SK-N-MC (cell line): ENCODE data around the gene DIDO1.

Experiments used
- DNase-seq: peaks from one replicate; pipeline ENCODE4 v3.0.0-alpha.2; 2011; ENCODE audit warnings: low read depth, low spot score
- H3K27ac ChIP-seq: fragments of 200-600 bp; sonication (generic); 2 replicates; pipeline ENCODE4 v1.5.1; 2016; ENCODE audit warnings: mixed run types
- H3K36me3 ChIP-seq: fragments of 200-600 bp; sonication (generic); 2 replicates; pipeline ENCODE4 v1.6.1; 2017; ENCODE audit warnings: antibody characterized with exemption, low read length, mixed read lengths; ENCODE audit not compliant: insufficient read depth
- H3K4me3 ChIP-seq: fragments of 200-600 bp; sonication (generic); 2 replicates; pipeline ENCODE4 v1.5.1; 2016
- H3K9ac ChIP-seq: fragments of 200-600 bp; sonication (generic); 2 replicates; pipeline ENCODE4 v1.8.0; 2017; ENCODE audit warnings: mixed run types, mixed read lengths; ENCODE audit not compliant: insufficient read length
- H3K9me3 ChIP-seq: fragments of 200-600 bp; sonication (generic); 2 replicates; pipeline ENCODE4 v1.6.1; 2017; ENCODE audit warnings: low read depth, mild to moderate bottlenecking, antibody characterized with exemption, low read length, moderate library complexity, mixed read lengths
- EZH2 ChIP-seq: fragments of 200-600 bp; sonication (generic); IDR thresholded peaks from one replicate; pipeline ENCODE4 v1.6.1; 2017; ENCODE audit warnings: antibody characterized with exemption
- FOXP2 ChIP-seq: optimal IDR thresholded peaks from 2 replicates; pipeline ENCODE3; 2011; ENCODE audit warnings: mild to moderate bottlenecking, moderate library complexity; ENCODE audit not compliant: insufficient read depth; ENCODE audit errors: extremely low read length, control extremely low read depth
- POLR2AphosphoS5 ChIP-seq: IDR thresholded peaks from 2 replicates; pipeline ENCODE4 v1.6.1; 2012; ENCODE audit warnings: mild to moderate bottlenecking, low read depth, low read length, borderline replicate concordance

Gene DIDO1

DNA sequence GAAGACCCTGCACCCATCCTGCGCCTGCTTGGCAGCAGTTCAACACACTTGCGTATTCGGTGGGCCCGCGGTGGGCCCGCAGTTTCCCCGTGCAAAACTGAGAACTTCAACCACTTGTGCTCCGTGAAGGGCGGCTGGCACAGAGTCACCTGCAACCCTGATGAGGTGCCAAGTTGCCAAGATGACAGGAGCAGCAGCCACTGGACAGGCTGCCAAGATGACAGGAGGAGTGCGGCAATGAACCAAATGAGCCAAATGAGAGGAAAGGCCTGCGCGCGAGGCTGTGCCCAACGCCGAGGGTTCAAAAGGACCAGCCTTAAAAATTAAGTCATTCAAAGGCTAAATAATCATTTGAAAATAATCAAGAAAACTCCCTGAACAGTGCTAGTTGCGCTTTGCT lies 20.1 kb downstream of the DIDO1 start:
- H3K9me3 ChIP-seq: no peaks in the 10 kb centered on the region
- no peak overlapping the region for H3K4me3 ChIP-seq
- no peak for DNase-seq
- peaks cover 95% of the 10 kb centered on the region for H3K36me3 ChIP-seq
- no peak overlapping the region for H3K27ac ChIP-seq
- no peak for TF ChIP-seq EZH2
- TF ChIP-seq POLR2AphosphoS5: no peak
- TF ChIP-seq FOXP2: no peak
- H3K9ac ChIP-seq: no peak overlapping the region

DNA sequence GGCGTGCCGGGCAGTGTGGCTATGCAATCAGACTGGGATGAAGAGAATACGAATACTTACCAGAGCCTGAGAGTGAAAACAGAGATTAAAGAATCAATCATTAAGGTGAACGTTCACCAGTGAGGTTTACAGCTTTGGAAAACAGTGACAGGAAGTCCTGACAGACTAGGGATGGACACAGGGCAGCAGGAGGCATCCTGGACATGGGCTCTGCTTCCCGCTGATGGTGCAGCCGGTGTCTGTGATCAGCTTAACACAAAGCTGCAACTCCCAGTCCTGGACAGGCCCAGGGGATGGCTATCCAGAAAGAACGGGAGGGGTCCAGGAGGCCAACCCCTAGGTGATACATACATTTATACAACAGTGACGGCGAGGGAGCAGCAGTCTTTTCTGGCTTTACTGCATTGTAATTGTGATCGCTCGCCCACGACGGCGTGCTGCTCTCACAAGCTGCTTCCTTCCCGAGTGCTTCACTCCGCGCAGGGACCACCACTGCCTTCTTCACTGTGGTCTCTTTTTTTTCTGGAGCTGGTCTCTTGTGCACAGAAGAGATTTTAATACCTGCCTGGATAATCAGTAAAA lies 20.7 kb downstream of the DIDO1 start:
- H3K27ac ChIP-seq: no peak overlapping the region

DNA sequence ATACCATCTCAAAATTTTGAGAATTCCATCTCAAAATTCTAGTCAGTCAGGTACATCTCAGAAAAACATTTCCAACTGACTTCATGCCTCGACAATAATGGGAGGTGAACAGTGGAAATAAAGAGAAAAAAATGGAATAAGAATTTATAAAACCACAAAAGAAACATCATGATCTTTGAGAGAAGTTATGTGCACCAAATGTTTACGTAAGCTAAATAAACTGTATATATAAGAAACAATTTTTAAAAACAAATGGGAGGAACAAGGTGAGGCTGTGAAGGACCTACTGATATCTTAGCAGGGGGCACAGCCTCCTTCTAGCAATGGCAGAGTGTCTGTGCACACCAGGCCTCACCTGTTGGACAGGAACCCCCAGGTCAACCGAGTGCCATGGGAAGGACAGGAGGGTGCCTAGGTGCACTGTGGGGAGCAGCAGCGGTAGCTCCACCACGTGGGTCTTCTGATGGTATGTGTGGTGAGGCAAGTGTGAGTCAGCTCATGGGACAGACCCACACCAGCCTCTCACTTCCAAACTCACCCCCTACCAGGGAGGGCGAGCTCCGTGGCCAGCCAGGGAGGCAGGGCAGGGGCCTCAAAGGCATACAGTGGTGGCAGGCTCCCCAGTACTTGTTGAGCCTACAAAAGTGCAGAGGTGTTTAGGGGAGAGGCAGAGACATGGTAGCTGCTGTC lies 23.2 kb downstream of the DIDO1 start:
- no peak overlapping the region for H3K4me3 ChIP-seq
- peaks cover 67% of the 10 kb centered on the region for H3K36me3 ChIP-seq
- no peak for DNase-seq
- no peak overlapping the region for H3K9ac ChIP-seq
- H3K9me3 ChIP-seq: no peaks in the 10 kb centered on the region
- H3K27ac ChIP-seq: no peak overlapping the region
- TF ChIP-seq FOXP2 (no peak), POLR2AphosphoS5 (no peak), EZH2 (no peak)

More for the DNA sequence above, 20.7 kb downstream of the DIDO1 start:
- Histone ChIP-seq H3K9me3 (no peaks in the 10 kb centered on the region), H3K4me3 (no peak overlapping the region), H3K36me3 (peaks cover 92% of the 10 kb centered on the region), H3K9ac (no peak overlapping the region)
- no peak for DNase-seq
- TF ChIP-seq FOXP2 (no peak), POLR2AphosphoS5 (no peak), EZH2 (no peak)

DNA sequence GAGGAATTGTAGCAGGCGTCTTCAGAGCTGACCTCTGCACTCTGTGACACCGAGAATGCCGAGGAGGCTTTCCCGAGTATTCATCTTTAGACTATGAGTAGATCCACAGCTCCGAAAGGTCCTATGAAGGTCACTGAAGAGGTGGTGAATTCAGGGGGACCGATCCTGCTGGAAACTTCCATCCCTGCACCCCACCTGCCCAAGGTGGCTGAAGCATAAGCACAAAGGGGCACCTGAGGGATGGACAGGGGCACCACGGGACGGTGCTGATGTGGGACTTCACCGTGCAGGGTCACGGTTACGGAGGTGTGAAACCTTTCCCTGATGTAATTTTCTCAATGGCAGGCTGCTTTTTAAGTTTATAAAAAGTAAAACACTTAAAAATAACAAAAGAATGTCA lies 24.4 kb downstream of the DIDO1 start:
- Histone ChIP-seq H3K27ac (no peak overlapping the region), H3K9ac (no peak overlapping the region), H3K9me3 (no peaks in the 10 kb centered on the region), H3K36me3 (peaks cover 60% of the 10 kb centered on the region), H3K4me3 (no peak overlapping the region)
- no peak for TF ChIP-seq EZH2
- no peak for DNase-seq

DNA sequence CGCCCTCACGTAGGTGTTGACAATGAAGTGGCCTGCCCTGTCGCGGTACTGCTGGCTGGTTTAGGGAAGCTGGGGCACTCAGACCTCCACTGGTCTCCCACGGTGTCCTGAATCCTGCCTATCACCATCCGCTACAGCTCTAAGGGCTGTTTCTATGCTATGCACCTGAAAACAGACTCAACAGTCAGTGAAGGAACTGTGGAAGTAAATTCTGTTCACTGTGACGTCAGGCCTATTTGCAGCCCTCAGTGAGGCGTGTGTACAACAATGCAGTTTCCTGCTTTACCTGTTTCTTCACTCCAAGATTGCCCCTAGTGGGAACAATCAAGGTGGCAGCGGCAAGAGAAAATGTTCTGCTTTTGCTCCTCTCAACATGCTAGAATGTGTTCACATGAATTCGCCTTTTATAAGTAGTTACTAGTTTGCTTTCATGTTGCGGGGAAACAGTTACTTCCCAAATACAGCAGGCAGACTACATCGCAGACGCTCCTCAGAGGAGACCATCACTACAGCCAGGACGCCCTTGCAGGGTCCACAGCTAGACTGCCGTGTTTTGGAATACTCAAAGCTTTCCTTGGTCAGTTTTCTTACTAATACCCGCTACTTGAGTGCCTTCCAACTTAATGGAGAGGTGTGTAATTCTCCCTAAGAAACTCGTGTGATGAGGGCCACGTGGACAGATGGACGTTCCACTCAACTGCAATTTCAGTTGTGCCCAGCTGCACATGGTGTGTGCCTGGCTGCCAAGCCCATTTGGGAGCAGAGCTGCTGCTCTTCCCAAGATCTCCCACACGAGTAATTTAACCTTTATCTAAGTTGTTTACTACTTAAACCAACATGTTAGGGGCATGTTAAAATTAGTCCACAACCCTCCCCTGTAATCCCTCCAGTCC lies 25.4 kb downstream of the DIDO1 start:
- H3K4me3 ChIP-seq: no peak overlapping the region
- H3K9me3 ChIP-seq: no peaks in the 10 kb centered on the region
- H3K9ac ChIP-seq: no peak overlapping the region
- 0 out of 2 replicates have a peak overlapping the region, but pooled peaks have one; percentile 10 for H3K27ac ChIP-seq
- no peak for DNase-seq
- TF ChIP-seq FOXP2 (no peak), POLR2AphosphoS5 (no peak), EZH2 (no peak)
- peaks cover 60% of the 10 kb centered on the region for H3K36me3 ChIP-seq

DNA sequence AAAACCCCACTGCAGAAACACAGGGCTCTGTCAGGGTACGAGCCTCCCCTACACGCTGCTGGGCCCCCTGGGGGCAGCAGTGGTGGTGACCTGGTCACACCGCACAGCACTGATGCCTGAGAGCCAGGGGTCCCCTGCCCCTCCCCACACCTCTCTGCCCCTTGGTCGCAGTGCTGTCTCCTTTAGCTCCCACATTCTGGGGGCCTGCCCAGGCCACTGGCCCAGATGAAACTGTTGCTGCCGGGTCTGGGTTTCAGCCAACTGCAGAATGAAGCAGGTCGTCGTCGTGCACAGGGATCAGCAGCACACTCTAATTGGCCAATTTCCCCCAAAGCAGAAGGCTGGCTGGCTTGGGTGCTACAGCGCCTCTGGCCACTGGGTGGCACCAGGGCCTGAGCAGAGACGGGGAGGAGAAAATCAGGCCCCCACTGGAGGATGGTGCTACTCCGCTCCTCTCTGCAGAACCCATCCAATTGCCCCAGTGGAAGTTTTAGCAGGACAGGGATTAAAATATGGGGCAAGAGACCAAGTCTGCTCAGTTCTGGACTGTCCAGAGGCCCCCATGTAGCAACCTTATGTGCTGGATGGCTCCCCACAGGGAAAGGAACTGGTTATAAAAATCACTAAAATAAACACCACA lies 26.1 kb downstream of the DIDO1 start:
- TF ChIP-seq EZH2 (no peak), POLR2AphosphoS5 (peak; percentile 43; the same call in 1 of the 2 replicates)
- peaks cover 59% of the 10 kb centered on the region for H3K36me3 ChIP-seq
- H3K9me3 ChIP-seq: no peaks in the 10 kb centered on the region
- no peak overlapping the region for H3K4me3 ChIP-seq
- DNase-seq: no peak
- H3K9ac ChIP-seq: no peak overlapping the region
- no peak overlapping the region for H3K27ac ChIP-seq

DNA sequence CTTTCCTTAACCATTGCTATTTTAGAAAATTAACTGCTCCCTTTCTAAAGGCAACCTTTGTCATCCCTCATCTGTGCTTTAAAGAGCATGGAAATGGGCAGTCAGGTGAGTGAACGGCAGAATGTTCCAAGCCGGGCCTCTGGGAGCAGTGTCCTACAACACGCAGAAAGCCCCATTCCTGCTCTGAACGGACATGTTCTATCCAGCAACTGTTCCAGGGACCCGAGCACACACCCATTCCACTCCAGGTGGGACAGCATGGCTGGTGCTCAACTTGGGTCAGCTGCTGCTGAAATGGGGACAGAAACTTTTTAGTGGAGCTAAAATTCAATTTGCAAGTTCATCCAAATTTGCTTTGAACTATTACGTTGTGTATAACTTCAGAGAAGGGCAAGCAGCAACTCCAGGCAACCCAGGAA lies 26.7 kb downstream of the DIDO1 start:
- Histone ChIP-seq H3K4me3 (no peak overlapping the region), H3K27ac (no peak overlapping the region), H3K36me3 (peaks cover 59% of the 10 kb centered on the region), H3K9me3 (no peaks in the 10 kb centered on the region), H3K9ac (no peak overlapping the region)
- no peak for DNase-seq
- no peak for TF ChIP-seq POLR2AphosphoS5
- TF ChIP-seq EZH2: no peak
- no peak for TF ChIP-seq FOXP2

DNA sequence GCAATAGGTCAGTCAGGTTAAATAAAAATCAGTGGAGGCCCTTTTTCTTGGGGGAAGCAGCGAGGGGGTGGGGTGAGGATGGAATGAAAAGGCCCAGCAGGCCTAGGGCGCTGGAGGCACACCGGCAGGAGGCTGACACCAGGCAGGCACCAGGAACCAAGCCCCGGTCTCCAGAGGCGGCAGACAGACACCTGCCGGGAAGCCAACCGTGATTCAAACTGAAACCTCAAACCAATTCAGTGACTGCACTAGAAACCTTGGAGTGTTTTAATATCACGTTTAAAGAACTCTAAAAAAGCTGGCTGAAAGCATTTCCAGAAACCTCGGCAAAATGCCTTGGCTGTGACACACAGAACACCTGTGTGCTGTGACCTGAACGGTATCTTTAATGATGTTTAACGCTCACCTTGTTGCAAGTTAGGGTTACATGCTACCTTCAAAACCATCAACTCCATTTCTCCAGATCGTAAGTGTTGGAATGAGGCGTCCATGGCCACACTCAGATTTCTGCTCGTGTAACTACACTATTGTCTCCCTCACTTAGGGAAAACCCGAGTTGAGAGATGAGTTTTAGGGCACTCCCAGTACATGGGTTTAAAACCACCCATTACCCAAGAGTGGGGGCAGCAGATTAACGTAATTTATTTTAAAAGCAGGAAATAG lies 27.2 kb downstream of the DIDO1 start:
- Histone ChIP-seq H3K9ac (no peak overlapping the region), H3K36me3 (peaks cover 60% of the 10 kb centered on the region), H3K27ac (no peak overlapping the region), H3K4me3 (no peak overlapping the region), H3K9me3 (no peaks in the 10 kb centered on the region)
- no peak for DNase-seq
- peak; percentile 15; the same call in 1 of the 2 replicates for TF ChIP-seq POLR2AphosphoS5
- TF ChIP-seq FOXP2: no peak
- TF ChIP-seq EZH2: no peak
